Stimulated activated CD4-positive, alpha-beta T cell treated with anti-CD3 and anti-CD28 coated beads, Interleukin-1b, Interleukin-23, amount 100 ng/mL, for 4 hours (primary cell): ENCODE results near the gene DNM3.
"Not testable (repeated sequence)": the region's sequence is repeated elsewhere in the genome, so short reads cannot be mapped to it uniquely, and the experiment has no call there.

Experiments
- DNase-seq, 2 donors: peaks; one replicate each; pipeline ENCODE4 v3.0.0-alpha.2; 2020; ENCODE audit warnings: low read depth in 2 of 2

Gene DNM3

GRCh38 chr1:172417557-172417956, 576.3 kb downstream of the DNM3 start:
- no peak for DNase-seq

GRCh38 chr1:172420385-172420784, 579.1 kb downstream of the DNM3 start, which contains the start of gene C1orf105:
Gene C1orf105 (plus strand): TSS chr1:172420685. CDS start chr1:172420886, 201 bp downstream.
- no peak for DNase-seq

DNA sequence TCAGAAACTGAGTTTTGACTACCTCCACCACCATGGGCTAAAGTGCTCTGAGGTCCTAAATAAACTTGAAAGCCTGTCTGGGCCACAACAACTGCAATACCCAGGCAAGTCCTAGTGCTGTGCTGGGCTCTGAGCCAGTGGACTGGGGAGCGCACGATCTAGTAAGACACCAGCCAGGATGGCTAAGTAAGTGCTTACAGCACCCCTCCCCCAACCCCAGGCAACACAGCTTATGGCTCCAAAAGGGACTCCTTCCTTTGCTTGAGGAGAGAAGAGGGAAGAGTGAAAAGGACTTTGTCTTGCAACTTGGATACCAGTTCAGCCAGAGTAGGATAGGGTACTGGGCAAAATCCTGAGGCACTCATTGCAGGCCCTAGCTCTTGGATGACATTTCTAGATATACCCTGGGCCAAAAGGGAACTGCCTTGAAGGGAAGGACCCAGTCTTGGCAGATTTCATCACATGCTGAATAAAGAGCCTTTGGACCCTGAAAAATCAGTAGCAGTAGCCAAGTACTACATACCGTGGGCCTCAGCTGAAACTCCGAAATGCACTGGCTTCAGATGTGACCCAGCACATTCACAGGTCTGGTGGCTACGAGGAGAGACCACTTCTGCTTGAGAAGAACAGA, 580.8 kb downstream of the DNM3 start:
- DNase-seq, result no peak

- DNase-seq, result no peak
Measured at GRCh38 chr1:172423336-172423735, 582.0 kb downstream of the DNM3 start.

- no peak for DNase-seq
Measured at GRCh38 chr1:172425339-172425738, 584.0 kb downstream of the DNM3 start.

GRCh38 chr1:172427191-172427590, 585.9 kb downstream of the DNM3 start:
- no peak for DNase-seq

DNA sequence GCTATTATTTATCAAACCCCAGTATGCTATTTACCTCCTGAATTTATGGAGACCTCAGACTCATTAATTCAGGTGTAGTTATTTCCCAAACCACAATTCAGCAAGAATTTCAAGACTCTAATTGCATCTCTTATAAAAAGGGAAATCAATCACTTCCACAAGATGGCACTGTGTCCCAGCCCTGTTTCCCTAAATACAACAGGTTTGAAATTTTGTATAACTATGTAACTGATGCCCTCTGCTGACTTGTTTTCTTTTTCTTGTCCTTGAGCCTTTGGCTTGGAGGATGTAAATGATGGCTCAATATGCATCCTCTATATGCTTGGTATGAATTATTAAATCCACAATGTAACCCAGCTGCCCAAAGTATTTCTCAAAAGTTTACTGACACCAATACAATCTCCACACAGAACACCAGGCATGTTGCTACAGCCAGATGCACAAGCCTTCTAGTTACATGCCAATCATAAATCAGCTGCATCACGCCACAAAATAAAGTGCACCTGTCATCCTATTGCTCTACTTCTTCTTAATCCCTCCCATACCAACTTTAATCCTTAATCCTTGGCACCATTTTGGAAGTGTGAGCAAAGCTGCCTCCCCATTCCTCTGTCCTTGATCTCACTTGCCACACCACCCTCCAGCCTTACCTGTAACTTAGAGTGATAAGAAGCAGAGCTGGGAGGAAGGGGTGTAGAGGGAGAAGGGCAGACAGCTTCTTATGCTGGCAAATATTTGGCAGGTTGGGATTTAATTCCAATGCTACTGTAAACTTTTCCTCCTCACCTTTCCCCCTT, 588.2 kb downstream of the DNM3 start:
- peak in 1 of 2 donors; percentile 26 for DNase-seq

DNA sequence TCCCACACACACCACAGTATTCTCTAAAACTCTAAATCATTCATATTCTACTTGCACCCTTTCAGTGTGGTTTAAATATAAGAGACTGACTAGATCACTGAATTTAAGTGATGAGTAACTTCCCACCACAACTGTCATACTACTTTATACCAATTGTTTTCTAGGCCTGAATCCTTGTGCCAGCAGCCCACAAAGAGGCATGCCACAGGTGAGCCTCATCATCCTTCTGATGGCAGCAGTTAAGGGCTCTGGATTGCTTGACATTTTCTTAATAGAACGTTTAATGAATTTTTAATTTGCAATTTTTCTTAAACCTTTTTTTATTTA, 588.8 kb downstream of the DNM3 start:
- no peak for DNase-seq

GRCh38 chr1:172431204-172431603, 589.9 kb downstream of the DNM3 start:
- DNase-seq, result no peak

DNA sequence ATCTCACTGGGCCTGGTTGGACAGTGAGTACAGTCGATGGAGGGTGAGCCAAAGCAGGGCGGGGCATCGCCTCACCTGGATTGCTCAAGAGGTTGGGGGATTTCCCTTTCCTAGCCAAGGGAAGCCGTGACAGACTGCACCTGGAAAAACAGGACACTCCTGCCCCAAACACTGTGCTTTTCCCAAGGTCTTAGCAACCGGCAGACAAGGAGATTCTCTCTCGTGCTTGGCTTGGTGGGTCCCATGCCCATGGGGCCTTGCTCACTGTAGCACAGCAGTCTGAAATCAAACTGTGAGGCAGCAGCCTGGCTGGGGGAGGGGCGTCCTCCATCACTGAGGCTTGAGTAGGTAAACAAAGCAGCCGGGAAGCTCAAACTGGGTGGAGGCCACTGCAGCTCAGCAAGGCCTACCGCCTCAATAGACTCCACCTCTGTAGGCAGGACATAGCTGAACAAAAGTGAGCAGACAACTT, 590.5 kb downstream of the DNM3 start:
- DNase-seq, result no peak

DNA sequence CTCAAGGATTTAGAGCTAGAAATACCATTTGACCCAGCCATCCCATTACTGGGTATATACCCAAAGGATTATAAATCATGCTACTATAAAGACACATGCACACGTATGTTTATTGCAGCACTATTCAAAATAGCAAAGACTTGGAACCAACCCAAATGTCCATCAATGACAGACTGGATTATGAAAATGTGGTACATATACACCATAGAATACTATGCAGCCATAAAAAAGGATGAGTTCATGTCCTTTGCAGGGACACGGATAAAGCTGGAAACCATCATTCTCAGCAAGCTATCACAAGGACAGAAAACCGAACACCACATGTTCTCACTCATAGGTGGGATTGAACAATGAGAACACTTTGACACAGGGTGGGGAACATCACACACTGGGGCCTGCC, 595.9 kb downstream of the DNM3 start:
- DNase-seq, result not testable (repeated sequence)

GRCh38 chr1:172442404-172442803, 601.1 kb downstream of the DNM3 start:
- DNase-seq, result no peak

- no peak for DNase-seq
Measured at GRCh38 chr1:172442843-172443565, 601.7 kb downstream of the DNM3 start.

DNA sequence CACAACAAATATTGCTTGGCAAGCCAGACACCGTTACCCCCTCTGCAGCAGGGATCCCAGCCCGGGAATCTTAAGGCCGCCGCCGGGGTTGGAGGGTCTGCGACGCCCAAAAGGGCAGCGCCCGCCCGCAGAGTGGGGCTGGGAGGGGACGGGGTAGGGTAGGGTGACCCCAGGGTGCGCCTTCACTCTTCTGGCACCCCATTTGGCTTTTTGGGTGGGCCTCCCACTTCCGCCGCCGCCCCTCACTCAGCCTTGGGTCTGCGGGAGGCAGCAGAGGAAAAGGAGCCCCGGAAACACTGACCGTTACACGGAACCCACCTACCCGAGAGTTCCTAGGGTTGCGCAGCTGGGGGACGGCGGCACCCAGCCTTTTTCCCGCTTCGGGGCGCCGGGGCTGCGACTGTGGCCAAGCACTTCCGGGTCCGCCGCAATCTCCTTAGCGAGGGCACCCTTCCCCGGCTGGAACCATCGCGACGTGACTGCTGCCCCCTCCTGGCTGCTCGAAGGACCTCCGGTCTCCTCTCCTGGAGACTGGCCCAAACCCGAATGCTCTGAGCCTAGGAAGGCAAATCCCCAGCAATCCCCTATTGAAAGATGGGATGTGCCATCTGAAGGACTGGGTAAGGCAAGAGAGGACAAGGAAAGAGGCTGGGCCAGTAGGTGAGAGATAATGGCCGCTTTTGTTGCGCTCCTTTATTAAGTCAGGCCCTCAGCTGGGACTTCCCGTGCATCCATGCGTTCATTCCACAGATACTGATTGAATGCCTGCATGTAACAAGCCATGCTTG, 602.6 kb downstream of the DNM3 start, which contains the start of gene PIGC:
TSS of gene PIGC (minus strand) at position 404 of the 788 bp plus-strand sequence. CDS start 1,447 bp downstream, outside the sequence.
- peak; percentile 86 to 89 for DNase-seq

- no peak for DNase-seq
Measured at GRCh38 chr1:172446547-172446946, 605.2 kb downstream of the DNM3 start.

DNA sequence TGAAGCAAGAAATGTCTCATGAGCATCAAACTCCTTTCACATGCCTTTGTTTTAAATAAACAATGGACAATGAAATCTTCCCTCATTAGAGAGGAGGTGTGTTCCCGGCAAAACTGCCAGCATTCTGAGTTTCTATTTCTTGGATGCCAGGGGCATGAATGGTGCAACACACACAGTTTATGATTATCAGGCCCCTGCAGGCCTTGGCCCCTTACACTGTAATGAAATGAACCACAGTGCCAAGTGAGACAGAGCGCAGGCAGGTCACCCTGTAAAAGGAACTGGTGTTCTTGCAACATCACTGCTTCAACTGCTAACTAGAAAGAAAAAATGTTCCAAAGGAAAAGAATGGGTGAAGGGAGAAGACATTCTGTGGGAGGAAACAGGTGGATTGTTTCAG, 606.3 kb downstream of the DNM3 start:
- no peak for DNase-seq

DNA sequence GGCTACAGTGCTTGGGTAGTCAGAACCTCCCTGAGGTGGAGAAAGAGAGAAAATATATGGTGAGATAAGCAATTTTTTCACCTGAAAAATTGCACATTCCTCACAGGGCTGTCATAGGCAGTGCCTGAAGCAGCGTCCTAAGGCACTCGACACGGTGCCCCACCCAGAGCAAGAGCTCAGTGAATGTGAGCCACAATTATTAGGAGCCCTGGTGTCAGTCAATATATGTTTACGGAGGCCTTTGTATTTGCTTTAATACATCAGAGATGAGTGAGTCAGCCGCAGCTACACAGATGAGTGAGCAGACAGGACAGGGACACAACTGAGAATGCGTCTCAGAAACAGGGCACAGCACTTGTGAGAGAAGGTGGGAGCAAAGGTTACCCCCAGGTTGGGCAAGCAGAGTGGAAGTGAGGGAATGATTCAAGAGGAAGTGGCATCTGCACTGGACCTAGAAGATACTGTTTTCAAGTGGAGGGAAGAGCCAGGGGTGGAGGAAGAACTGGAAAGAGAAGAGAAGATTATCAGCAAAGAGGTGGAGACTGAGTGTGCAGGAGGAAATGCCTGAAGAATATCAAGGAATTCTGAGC, 607.8 kb downstream of the DNM3 start:
- no peak for DNase-seq

DNA sequence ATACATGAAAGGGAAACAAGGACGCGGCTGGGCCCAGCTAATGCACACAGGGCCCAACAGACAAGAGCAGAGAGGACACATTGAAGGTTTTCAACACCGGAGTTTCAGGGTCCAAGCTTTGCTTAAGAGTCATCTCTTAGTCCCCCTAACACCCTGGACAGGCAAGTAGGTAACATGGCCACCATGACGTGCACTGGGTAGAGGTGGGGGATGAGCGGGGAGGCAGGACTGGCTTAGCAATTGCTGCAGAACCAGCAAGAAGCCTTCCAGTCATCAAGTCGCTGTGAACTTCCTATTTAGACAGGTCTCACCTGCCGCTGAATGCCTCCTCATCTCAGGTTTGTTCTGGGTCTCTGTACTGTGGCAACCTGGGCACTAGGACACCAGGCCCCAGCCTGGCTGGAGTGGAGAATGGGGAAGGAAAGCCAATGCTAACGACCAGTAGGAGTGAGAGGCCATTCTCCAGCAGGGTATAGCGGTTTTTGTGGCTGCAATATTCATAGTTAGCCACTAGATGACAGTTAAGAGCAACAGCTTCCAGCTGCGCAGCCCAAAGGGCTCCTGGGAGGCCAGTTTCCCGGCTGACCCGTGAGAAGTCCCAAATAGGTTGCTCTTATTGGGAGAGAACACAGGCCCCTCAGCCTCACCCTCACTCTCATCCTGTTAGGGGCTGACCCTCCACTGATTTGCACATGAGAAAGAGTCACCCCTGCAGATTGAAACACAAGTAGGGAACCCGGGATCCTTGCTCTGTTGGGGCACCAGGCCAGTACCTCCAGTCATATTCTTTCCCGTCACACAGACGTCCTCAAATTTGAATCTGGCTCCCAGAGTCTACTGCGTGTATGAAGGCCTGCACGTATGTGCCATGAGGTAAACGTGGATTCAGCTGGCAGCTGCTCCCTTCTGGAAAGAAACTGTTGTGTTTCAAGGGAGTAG, 608.6 kb downstream of the DNM3 start:
- DNase-seq, result peak in 1 of 2 donors; percentile 7

DNA sequence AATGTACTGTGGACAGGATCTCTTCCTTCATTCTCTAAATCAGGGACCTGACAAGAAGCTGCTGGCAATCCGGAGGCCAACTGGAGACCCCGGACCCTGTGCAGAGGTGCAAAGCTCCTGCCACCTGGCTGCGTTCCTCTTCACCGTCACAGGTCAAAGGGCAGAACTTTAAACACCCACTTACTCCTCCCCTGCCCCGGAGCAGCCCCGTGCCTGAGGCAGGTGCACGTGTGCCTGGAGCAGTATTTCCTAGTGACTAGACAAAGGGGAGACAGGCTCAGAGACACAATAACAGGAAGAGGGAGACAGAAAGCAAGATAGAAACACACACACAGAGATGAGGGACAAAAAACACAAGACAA, 609.2 kb downstream of the DNM3 start:
- DNase-seq, result no peak

GRCh38 chr1:172451002-172451443, 609.7 kb downstream of the DNM3 start:
- no peak for DNase-seq
